HFFc6 (cell line): ENCODE data around the gene PLXNB1. TPM values are rescaled to one million over a fixed set of nuclear protein-coding genes. Genes with fewer than 3 reads are reported as not detected.

Experiments used
- DNase-seq: peaks from one replicate; pipeline ENCODE4 v3.0.0-alpha.2; 2018
- H3K27ac Mint-ChIP-seq: 2 replicates; pipeline ENCODE4 v1.8.0; 2020; ENCODE audit warnings: mild to moderate bottlenecking, mixed read lengths
- H3K27me3 Mint-ChIP-seq: 2 replicates; pipeline ENCODE4 v1.8.0; 2021; ENCODE audit warnings: mild to moderate bottlenecking, moderate library complexity, mixed read lengths; ENCODE audit not compliant: insufficient read depth
- H3K36me3 Mint-ChIP-seq: 2 replicates; pipeline ENCODE4 v1.8.0; 2021; ENCODE audit warnings: low read depth, mixed read lengths
- H3K4me1 Mint-ChIP-seq: 2 replicates; pipeline ENCODE4 v1.8.0; 2020; ENCODE audit warnings: low read depth, mixed read lengths
- H3K4me3 Mint-ChIP-seq: 2 replicates; pipeline ENCODE4 v1.8.0; 2020; ENCODE audit warnings: mild to moderate bottlenecking, moderate library complexity, mixed read lengths
- H3K9me3 Mint-ChIP-seq: 2 replicates; pipeline ENCODE4 v1.8.0; 2020; ENCODE audit warnings: mild to moderate bottlenecking, mixed read lengths
- CTCF ChIP-seq: fragments of 200-600 bp; sonication (generic); IDR thresholded peaks from 2 replicates; pipeline ENCODE4 v1.5.0; 2021; ENCODE audit warnings: antibody characterized with exemption, mild to moderate bottlenecking
- total RNA-seq, 6 experiments: library from RNA; stranded (reverse); fragmentation: NEBNext Ultra II Directional; extraction: Animal tissue kit (Norgen Biotek cat#: 25700); gene quantifications; 2 replicates in 1 of 6; 3 replicates in 5 of 6; pipeline ENCODE4 v1.2.3, GENCODE V29; 2021

The PLXNB1 gene
- total RNA-seq, 6 experiments from 2014 or later: 11.1 to 15.5 (median 12.8) TPM

- Mint-ChIP-seq H3K36me3 (no peaks in the 10 kb centered on the region), H3K4me3 (no peak overlapping the region), H3K4me1 (no peaks in the 10 kb centered on the region), H3K9me3 (no peaks in the 10 kb centered on the region), H3K27me3 (no peaks in the 10 kb centered on the region; the same call in 1 of the 2 replicates), H3K27ac (no peak overlapping the region)
- no peak for DNase-seq
- no peak for TF ChIP-seq CTCF
These were observed 16.3 kb downstream of the PLXNB1 start for GRCh38 chr3:48413611-48414010.

GRCh38 chr3:48413086-48413485 is 16.8 kb downstream of the PLXNB1 start:
- no peaks in the 10 kb centered on the region; the same call in 1 of the 2 replicates for H3K27me3 Mint-ChIP-seq
- H3K27ac Mint-ChIP-seq: no peak overlapping the region
- TF ChIP-seq CTCF: no peak
- H3K9me3 Mint-ChIP-seq: no peaks in the 10 kb centered on the region
- no peaks in the 10 kb centered on the region for H3K36me3 Mint-ChIP-seq
- DNase-seq: no peak
- H3K4me3 Mint-ChIP-seq: no peak overlapping the region
- H3K4me1 Mint-ChIP-seq: no peaks in the 10 kb centered on the region

- DNase-seq: no peak
- no peaks in the 10 kb centered on the region; the same call in 1 of the 2 replicates for H3K27me3 Mint-ChIP-seq
- H3K4me3 Mint-ChIP-seq: no peak overlapping the region
- H3K9me3 Mint-ChIP-seq: no peaks in the 10 kb centered on the region
- no peaks in the 10 kb centered on the region for H3K4me1 Mint-ChIP-seq
- H3K36me3 Mint-ChIP-seq: no peaks in the 10 kb centered on the region
- no peak for TF ChIP-seq CTCF
- no peak overlapping the region for H3K27ac Mint-ChIP-seq
These were observed 17.4 kb downstream of the PLXNB1 start for GRCh38 chr3:48412375-48413001.

- Mint-ChIP-seq H3K27ac (no peak overlapping the region), H3K9me3 (no peaks in the 10 kb centered on the region), H3K27me3 (no peaks in the 10 kb centered on the region; the same call in 1 of the 2 replicates), H3K36me3 (no peaks in the 10 kb centered on the region), H3K4me3 (no peak overlapping the region), H3K4me1 (no peaks in the 10 kb centered on the region)
- no peak for TF ChIP-seq CTCF
- no peak for DNase-seq
These were observed 18.1 kb downstream of the PLXNB1 start for GRCh38 chr3:48411606-48412374.

GRCh38 chr3:48411041-48411588 is 18.8 kb downstream of the PLXNB1 start:
- no peak overlapping the region for H3K4me3 Mint-ChIP-seq
- H3K27me3 Mint-ChIP-seq: no peaks in the 10 kb centered on the region; the same call in 1 of the 2 replicates
- no peaks in the 10 kb centered on the region for H3K9me3 Mint-ChIP-seq
- no peak overlapping the region for H3K27ac Mint-ChIP-seq
- no peak for TF ChIP-seq CTCF
- no peaks in the 10 kb centered on the region for H3K36me3 Mint-ChIP-seq
- no peak for DNase-seq
- H3K4me1 Mint-ChIP-seq: no peaks in the 10 kb centered on the region
